ENCODE data around the gene RMI2.

DNA sequence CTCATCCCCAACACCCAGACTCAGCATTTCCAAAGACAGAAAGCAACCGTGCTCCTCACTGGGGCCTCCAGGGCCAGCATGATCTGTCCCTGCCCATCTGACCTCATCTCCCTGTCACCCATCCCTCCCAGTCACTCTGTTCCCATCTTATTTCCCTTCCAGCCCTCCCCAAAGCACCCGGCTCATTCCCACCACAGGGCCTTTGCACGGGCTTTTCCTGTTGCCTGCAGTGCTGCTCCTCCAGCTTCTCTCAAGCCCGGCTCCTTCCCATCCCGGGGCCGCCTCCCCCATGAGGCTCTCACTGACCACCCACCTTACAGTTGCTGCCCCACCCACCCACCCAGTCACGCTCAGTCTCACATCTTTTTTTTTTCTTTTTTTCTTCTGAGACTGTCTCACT lies 54.8 kb downstream of the RMI2 start:
- TF ChIP-seq POLR2A (IDR thresholded peaks at IDR 0.05; ENCODE audit: control extremely low read depth in 1 of 2, low read depth in 2 of 2, low read length in 2 of 2): no peak
- TF ChIP-seq, protein P1, sequence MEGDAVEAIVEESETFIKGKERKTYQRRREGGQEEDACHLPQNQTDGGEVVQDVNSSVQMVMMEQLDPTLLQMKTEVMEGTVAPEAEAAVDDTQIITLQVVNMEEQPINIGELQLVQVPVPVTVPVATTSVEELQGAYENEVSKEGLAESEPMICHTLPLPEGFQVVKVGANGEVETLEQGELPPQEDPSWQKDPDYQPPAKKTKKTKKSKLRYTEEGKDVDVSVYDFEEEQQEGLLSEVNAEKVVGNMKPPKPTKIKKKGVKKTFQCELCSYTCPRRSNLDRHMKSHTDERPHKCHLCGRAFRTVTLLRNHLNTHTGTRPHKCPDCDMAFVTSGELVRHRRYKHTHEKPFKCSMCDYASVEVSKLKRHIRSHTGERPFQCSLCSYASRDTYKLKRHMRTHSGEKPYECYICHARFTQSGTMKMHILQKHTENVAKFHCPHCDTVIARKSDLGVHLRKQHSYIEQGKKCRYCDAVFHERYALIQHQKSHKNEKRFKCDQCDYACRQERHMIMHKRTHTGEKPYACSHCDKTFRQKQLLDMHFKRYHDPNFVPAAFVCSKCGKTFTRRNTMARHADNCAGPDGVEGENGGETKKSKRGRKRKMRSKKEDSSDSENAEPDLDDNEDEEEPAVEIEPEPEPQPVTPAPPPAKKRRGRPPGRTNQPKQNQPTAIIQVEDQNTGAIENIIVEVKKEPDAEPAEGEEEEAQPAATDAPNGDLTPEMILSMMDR (IDR thresholded peaks at IDR 0.05; ENCODE audit: control extremely low read depth in 1 of 3, insufficient read depth in 1 of 3, low read depth in 1 of 3, low read length in 3 of 3): no peak
- TF ChIP-seq ASH2L (IDR thresholded peaks at IDR 0.05; ENCODE audit: low read length): no peak
- no peak for TF ChIP-seq MAFK (IDR thresholded peaks at IDR 0.05; ENCODE audit: low read depth, low read length)
- no peak for TF ChIP-seq ZNF274 (IDR thresholded peaks at IDR 0.05; ENCODE audit: borderline replicate concordance, extremely low read depth, low read length)
- TF ChIP-seq POLR2AphosphoS5 (IDR thresholded peaks at IDR 0.05; ENCODE audit: low read depth, low read length): no peak
- no peak for TF ChIP-seq GABPA (IDR thresholded peaks at IDR 0.05; ENCODE audit: borderline replicate concordance, insufficient read depth, low read length)
